ENCODE results near the gene PTPDC1.

- TF ChIP-seq CTCF (IDR thresholded peaks at IDR 0.05 in 4 of 5, conservative IDR thresholded peaks at IDR 0.05 in 1 of 5) = no peak
- no peak for TF ChIP-seq POLR2A (IDR thresholded peaks at IDR 0.05)
Observed at GRCh38 chr9:94057918-94058317, 26.3 kb upstream of the PTPDC1 start.
